ENCODE measurements around the gene PEX14.

The PEX14 gene

DNA sequence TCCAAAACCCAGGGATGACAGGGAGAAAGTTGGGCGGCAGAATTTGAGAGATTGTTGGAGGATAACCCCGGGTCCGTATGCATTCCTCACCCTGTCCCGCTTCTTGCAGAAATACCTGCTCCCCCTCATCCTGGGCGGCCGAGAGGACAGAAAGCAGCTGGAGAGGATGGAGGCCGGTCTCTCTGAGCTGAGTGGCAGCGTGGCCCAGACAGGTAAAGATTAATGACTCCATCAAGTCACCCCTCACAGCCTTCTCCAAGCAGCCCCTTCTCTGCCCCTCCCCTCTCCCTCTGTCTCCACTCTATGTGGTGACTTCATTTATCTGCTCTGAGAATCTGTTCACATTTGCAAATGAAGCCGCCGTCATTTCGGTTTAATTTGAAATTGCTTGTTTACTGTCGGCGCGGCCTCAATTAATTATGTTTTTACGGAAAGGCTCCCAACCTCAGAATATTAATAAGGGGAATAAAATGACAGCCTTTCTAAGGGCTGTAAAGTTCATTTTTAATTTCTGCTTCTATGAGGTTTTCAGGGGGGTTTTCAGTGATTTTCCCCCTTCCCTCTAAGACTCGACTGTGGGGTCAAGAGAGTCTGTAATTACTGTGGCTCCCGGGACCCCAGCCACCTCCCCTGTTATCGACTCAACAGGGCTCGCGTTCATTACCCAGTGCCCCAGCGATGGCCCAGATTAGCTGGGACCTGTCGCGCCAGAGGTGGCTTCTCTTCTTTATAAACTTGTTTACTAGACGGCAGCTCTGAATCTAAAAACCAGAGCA lies 148.3 kb downstream of the PEX14 start:
- DNase-seq = no peak

DNA sequence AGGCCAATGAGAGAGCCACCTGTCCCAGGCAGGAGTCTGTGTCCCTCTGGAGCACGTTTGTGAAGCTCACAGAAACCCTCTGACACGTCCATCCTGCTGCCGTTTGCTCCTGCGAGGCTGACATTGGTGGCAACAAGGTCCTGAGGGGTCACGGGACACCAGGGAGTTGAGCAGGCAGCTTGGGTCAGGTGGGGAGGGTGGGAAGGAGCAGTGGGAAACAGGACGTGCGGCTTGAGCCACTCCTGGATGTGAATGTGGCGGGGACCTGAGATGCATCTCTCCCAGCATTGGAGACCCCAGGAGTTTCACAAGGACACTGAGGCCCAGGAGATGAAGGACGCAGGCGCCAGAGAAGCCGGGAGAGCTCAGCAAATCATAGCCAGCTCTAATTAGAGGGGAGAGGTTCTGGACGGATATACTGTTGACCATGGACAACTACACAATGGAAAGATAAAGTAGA lies 149.0 kb downstream of the PEX14 start:
- DNase-seq = no peak

DNA sequence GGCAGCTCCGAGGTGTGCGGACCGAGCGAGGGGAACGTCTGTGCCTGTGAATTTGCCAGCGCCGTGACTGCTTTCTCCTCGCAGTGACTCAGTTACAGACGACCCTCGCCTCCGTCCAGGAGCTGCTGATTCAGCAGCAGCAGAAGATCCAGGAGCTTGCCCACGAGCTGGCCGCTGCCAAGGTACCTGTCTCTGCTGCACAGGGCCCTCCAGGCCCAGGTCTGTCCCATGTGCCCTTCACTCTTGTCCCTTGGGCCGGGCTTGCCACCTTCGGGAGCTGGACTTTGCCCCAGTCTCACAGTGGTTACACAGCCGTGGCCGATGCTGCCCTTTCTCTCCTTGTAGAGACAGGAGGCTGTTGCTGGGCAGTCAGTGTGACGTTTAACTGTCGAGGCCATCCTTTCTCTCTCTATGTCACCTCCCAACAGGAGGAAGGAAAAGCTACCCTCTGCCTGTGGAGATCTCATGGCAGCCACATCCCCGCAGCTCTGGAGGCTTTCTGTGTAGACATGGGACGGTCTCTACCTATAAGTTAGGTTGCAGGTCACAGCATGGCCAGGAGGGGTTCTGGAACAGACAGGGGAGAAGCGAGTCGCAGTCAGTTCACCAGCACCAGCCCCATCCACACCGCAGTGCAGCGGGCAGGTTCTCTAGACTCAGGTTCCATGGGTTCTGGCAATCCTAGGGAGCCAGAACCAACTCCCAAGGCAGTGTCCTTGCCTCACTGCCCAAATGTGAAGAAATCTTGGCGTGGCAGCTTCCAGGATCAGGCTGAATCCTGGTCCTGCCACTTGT lies 149.7 kb downstream of the PEX14 start:
- DNase-seq = no peak

DNA sequence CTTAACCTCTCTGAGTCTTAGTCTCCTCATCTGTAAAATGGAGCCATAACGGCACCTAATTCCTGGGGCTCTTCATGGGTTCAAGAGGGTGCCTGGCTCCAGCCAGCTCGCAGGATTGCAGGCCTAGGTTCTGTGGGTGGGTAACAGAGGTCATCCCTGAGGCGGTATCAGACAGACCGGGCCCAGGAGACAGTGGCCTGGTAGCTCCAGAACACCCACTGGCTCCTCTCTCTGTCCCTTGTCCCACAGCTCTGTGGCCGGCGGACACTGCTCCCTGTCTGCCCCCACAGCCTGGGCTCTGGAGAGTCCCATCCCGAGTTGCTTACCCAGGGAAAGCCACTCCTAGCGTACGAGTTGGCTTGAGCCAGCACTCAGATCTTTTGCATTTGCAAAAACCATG lies 150.3 kb downstream of the PEX14 start:
- DNase-seq = no peak

DNA sequence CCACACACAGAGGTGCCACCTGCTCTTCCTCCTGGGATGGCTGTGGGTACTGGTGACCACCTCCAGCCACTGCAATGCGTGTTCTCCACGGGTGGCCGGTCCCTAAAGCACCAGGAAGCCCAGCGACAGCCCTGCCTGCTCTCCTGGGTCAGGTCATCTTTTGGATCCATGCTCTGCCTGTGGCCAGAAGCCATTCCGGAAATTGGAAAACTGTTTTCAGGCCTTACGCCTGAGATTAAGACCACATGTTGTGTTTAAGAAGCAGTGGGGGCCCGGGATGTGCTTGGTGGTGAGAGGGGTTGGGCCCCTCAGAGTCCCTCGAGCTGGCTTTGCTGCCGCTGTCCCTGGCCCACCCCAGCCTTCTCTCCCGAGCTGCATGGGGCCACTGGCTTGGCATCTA lies 150.8 kb downstream of the PEX14 start:
- no peak for DNase-seq

DNA sequence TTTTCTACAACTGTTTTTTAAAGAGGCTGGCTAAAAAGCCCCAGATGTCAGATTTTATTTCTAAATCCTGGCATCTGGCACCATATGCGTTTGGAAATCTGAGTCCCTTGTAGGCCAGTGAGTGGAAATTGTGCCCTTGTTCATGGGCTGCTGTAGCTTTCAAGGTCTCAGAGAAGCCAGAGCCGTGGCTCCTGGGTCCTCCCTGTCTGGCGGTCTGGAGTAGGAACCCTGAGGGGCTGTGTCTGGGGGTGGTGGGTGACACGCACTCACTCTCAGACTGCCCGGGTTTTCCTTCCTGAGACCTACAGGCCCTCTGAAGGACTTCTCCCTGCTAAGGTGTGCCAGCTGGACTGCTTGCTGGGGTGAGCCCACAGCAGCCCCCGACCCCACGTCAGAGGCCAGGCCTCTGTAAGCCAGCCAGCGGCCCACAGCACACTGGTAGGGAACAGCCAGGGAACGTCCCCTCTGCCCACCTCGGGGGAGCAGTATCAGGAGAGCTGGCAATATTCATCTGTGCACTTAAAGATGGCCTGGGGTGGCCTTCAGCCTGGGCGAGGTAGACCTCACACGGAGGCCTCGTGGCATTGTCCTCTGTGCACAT lies 151.5 kb downstream of the PEX14 start:
- DNase-seq = no peak

DNA sequence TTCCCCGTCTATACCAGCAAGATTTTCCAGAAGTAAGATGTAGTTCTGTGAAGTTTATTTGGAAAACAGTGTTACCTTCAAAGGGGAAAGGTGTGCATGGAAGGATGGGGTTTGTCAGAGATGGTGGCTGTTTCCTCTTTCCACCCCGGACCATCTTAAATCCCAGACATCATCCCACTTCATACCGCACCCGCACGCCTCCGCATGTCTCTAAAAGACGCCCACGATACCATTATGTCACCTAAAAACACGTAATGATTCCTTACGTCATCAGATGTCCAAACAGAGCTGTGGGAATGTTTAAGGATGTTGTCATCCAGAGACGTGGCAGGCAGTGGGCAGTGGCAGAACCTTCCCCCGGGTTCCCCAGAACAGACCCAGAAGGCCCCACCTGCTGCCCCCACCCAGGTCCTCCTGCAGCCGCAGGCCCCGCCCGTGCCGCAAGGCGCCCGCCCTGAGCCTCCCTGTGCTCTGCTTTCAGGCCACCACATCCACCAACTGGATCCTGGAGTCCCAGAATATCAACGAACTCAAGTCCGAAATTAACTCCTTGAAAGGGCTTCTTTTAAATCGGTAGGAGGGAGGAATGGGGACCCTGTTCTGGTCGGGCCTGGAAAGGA lies 152.2 kb downstream of the PEX14 start:
- no peak for DNase-seq

DNA sequence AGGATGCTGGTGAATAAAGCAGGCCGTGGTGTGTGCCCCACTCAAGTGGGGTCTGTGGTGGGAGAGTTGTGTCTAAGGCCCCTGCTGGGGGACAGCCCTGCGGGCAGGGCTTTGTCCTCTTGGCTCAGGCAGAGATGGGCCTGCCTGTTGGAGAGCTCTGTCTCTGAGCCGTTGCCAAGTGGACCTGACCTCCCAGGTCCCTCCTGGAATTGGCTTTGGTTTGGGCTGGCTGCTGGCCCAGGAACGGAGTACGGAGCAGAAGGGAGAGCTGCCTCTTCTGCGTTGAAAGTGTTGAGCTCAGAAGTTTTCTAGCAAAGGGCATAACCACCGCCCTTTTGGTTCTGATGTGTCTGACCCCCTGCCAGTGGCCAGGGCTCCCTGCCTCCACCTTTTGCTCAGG lies 153.9 kb downstream of the PEX14 start:
- DNase-seq = no peak

DNA sequence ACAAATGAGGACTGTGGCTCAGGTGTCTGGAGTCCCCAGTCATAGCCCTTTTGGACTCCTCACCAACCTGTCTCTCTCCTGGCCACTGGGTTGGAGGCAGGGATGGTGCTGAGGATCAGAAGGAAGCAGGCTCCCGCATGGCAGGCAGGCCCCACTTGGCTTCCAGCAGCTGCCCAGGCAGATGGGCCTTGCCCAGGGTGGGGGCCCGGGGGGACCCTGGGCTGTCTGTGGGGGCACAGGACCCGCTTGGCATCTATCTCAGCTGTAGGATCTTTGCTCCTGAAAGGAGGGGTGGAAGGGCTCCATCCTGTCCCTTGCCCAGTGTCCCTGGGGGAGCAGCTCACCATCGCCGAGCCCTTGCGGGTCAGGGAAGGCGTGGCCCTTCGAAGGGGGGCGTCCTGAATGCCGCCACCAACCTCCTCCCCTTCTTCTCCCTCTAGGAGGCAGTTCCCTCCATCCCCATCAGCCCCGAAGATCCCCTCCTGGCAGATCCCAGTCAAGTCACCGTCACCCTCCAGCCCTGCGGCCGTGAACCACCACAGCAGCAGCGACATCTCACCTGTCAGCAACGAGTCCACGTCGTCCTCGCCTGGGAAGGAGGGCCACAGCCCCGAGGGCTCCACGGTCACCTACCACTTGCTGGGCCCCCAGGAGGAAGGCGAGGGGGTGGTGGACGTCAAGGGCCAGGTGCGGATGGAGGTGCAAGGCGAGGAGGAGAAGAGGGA lies 154.5 kb downstream of the PEX14 start:
- no peak for DNase-seq

DNA sequence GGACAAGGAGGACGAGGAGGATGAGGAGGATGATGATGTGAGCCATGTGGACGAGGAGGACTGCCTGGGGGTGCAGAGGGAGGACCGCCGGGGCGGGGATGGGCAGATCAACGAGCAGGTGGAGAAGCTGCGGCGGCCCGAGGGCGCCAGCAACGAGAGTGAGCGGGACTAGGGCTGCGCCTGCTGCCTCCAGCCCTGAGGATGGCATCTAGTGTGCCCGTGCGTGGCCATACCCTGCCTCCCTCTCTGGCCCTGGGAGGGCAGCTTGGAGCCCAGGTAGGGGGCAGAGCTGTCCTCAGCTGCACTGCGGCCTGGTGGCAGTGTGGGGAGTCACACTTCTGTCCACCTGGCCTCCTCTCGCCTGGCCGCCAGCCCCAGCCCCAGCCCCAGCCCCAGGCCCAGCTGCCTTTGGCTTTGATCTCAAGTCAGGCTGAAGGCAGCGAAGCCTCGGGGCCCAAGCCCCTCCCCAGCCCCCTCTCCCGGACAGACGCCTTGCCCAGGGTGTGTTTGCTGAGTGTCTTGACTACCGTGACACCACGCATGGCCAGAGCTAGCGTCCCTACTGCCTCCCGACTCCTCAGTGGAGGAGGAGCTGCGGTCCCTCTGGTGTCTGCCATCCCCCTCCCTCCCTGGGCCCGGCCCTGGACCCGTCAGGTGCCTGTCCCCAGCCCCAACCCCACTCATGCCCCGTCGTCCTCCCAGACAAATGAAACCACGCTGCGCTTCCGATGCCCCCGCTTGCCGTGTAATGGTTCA lies 155.2 kb downstream of the PEX14 start:
- DNase-seq = no peak

DNA sequence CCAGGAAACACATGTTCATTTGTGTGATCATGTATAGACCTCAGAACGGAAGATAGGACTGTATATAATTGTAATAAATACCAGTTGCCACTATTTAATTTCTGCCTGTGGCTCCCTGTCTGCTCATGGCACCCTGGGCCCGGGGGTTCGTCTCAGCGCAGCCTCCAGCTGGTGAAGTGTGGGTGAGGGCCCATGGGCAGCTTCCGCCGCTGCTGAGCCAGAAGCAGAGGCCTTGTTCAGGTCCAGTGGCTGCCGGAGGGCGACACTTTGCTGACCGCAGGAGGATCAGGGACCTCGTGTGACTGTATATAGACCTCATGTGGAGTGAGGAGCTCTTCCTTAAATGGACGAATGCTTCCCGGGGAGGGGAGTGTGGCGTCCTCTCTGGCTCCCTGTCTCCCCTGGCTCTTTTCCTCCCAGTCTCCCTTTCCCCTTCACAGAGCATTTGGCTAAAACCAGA lies 155.9 kb downstream of the PEX14 start:
- no peak for DNase-seq

DNA sequence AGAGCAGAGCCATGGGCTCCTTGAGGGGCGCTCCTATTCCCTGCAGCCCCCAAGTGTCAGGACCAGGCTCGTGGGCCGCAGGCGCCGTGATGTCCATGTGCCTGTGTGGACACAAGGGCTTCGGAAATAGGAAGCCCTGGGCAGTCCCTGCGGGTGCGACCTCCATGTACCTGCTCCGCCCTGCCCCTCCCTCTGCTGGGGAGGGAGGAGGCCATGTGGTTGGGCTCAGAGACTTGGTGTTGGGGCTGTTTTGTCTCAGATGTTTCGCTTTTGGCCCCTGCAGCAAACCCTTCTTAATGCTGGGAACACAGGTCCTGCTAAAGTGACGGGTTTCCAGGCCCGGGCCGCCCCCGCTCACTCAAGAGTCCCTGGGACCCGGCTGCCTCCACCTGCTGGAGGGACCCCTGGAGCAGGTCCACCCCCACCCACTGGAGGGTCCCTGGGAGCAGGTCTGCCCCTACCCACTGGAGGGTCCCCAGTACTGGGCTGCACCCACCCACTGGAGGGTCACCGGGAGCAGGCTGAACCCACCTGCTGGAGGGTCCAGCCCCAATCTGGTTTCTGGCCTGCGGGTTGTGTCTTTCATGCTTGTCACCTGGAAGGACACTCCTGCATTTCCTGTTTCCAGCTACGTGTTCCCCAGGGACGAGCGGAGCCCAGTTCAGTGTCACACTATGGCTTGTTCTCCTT lies 156.5 kb downstream of the PEX14 start:
- no peak for DNase-seq

DNA sequence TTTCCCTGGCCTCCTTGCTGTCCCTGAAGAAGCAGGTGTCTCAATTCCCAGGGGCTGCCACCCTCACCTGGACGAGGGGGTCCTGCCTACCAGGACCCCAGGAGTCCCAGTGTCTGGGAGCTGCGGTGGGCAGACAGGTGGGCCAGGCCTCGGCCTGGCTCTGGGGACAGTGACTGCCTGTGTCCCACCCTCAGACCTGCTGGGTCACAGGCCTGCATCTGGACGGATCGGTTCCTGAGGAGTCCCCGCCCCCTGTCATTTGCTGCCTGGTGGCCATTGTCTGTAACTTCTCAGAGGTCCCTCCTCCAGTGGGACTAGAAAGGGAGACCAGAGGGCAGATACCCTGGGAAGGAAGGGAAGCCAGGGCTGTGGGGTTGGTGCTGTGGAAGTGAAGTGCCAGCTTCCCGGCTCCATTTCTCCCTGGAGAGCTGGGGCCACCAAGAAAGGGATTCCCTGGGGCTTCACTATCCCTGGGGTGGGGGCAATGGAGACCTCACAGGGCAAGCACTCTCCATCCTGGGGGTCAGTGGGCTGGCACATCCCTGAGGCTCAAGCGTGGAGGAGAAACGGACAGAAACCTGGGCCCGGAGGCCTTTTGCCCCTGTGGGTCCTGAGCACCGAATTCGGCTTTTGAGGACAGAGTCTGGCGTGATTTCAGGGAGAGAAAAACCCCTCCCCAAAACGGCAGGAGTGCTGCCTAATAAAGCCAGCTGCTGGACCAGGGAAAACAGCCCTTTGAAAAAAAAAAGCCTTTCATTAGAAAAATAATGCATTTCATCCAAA lies 157.3 kb downstream of the PEX14 start:
- DNase-seq = no peak

DNA sequence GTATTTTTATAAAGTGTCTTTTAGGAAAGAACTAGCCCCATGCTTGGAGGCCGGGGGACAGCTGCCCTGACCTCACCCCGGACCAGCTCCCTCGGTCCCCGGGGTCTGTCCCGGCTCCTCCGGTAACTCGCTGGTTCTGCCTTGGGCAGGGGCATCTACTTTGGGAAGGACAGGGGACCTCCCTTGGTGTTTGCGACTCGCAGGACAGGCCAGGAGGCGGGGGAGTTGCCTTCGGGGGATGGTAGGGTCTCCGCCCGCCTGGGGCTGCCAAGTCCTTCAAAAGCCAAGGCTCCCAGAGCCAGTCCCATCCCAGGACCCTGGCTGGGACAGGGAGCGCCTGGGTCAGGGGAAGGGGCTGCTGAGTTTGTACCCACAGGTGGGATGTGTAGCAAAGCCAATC lies 157.9 kb downstream of the PEX14 start:
- no peak for DNase-seq

DNA sequence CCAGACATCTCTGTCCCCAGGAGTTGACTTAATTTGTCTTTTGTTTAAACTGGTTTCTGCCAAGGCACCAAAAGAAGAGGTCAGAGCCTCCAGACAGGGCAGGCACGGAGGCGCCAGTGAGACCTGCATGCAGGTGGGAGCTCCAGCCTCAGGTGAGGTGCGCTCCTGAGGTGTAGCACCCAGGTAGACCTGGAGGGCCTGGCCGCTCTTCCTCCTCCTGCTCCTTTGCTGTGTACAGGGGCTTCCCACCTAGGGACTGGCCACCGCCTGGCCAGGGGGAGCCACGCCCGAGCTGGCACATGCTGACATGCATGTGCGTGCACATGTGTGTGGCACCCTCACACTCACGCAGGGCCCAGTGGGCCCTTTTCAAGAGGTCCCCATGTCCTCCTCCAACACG lies 158.7 kb downstream of the PEX14 start:
- DNase-seq = no peak

DNA sequence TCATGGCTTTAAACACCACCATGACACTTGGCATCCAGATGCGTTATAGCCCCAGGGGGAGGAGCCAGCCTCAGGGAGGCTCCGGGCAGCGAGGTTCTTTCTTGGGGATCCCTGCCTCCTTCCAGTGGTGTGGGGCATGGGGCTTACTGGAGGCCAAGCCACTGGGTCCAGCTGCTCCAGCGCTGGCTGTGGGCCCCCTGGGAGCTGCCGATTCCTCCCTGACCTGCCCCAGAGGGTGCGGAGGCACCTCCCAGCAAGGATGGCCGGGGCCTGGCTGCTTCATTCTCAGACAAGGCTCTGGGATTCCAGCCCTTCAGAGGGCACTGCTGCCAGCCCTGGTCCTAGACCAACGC lies 159.3 kb downstream of the PEX14 start:
- DNase-seq = no peak

DNA sequence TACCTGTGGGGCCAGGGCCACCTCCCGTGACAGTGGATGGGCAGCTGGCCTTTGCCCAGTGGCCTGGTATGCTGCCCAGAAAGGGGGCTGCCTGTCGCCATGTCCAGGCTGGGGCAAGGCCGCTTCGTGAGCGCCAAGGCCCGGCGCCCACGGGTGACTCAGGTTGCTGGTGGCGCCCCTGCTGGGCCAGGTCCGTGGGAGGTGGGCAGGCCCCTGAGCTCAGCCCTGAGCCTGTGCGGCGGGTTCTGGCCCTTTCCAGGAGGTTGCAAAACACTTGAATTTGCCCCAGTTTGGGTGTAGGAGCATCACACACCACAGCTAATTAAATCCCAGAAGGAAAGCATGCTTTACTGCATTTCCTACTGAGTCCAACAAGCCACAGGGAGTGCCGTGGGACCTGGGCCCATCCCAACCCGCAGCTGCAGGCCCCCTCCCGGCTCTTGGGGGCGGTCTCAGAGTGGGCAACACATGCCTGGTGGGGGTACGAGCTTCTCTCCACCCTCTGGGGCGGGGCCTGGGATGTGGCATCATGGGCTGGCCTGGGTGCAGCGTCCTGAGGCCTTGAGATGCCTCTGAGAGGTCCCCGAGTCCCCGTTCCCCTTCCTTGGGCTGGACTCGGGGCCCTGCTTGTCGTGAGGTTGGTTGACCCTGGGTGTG lies 159.8 kb downstream of the PEX14 start:
- DNase-seq = no peak

DNA sequence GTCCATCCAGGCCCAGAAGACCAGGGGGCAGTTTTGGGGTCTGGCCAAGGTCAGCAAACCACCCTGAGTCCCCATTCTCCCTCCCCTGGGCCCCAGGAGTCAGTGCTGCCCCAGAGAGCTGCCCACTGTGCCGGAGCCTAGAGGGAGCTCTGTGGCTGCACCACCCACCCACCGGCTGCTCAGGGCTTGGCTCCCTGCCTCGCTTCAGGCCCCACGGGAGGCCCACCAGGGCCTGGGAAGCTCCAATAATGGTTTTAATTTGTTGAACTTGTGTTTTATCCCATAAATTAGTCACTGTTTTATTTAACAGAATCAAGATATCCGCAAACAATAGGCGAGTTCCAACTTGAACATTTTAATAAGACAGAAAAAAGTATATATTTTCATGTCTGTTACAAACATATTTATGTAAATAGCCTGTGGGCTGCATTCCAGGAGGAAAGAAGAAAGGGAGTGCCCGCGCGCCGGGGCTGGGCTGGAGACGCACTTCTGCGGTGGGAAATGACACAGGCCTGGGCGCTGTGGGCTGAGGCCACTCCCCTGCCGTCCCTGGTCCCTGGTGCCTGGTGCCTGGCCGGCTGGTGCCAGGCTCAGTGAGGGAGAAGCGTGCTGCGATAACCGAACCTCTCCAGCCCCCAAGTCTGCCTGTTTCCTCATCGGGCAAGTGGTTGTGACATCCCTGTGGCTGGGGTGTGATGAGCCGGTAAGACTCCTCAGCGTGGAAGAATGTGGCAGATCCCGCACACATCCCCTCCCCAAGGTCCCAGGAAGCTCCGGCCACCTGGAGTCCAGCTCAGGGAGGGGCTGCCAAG lies 160.5 kb downstream of the PEX14 start:
- DNase-seq = no peak

DNA sequence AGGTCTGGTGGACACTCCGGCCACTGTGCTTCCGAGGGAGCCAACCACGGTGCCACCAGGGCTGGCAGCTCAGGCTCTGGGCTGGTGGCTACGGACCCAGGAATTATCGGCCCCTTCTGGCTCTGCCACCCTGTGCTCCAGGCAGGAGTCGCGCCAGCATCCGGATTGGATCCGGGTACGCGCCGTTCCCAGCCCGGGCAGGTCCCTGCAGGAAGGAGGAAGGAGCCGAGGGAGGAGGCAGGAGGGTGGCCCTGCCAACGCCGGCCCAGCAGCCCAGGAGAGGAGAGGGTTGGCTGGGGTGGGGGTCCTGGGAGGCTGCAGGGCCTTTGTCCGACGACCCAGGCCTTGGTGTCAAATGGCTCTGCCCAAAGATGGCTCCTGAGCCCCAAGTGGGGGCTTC lies 161.2 kb downstream of the PEX14 start:
- no peak for DNase-seq
